HEK293T (cell line): ENCODE data around the gene SF3B2.

Experiments used
- ARNT ChIP-seq: fragments of 450-650 bp; IDR thresholded peaks from 2 replicates; pipeline ENCODE4 v1.6.1; 2017; ENCODE audit warnings: mild to moderate bottlenecking
- BHLHE40 ChIP-seq: fragments of 450-650 bp; IDR thresholded peaks from 2 replicates; pipeline ENCODE4 v1.6.1; 2016; ENCODE audit warnings: mild to moderate bottlenecking, moderate library complexity, borderline replicate concordance
- CTBP1 ChIP-seq: fragments of 450-650 bp; IDR thresholded peaks from 2 replicates; pipeline ENCODE4 v1.6.1; 2016; ENCODE audit warnings: borderline replicate concordance
- ELF4 ChIP-seq: fragments of 450-650 bp; IDR thresholded peaks from 2 replicates; pipeline ENCODE4 v1.6.1; 2017; ENCODE audit warnings: antibody characterized with exemption
- FOXA1 ChIP-seq: fragments of 450-650 bp; IDR thresholded peaks from 2 replicates; pipeline ENCODE4 v1.6.1; 2016; ENCODE audit warnings: mild to moderate bottlenecking
- FOXK2 ChIP-seq: fragments of 450-650 bp; IDR thresholded peaks from 2 replicates; pipeline ENCODE4 v1.6.1; 2016; ENCODE audit warnings: mild to moderate bottlenecking
- FOXM1 ChIP-seq: fragments of 450-650 bp; IDR thresholded peaks from 2 replicates; pipeline ENCODE4 v1.6.1; 2017; ENCODE audit warnings: mild to moderate bottlenecking, borderline replicate concordance
- L3MBTL2 ChIP-seq: fragments of 450-650 bp; conservative IDR thresholded peaks from 2 replicates; pipeline ENCODE4 v1.6.1; 2016; ENCODE audit warnings: mild to moderate bottlenecking
- LEF1 ChIP-seq: fragments of 450-650 bp; IDR thresholded peaks from 2 replicates; pipeline ENCODE4 v1.6.1; 2017; ENCODE audit warnings: mild to moderate bottlenecking, borderline replicate concordance
- NFRKB ChIP-seq: fragments of 450-650 bp; IDR thresholded peaks from 2 replicates; pipeline ENCODE4 v1.6.1; 2016; ENCODE audit warnings: mild to moderate bottlenecking, moderate library complexity
- SP1 ChIP-seq: fragments of 450-650 bp; IDR thresholded peaks from 2 replicates; pipeline ENCODE4 v1.6.1; 2017
- SUZ12 ChIP-seq: fragments of 450-650 bp; IDR thresholded peaks from 2 replicates; pipeline ENCODE4 v1.6.1; 2016; ENCODE audit warnings: mild to moderate bottlenecking
- ZNF384 ChIP-seq: fragments of 450-650 bp; IDR thresholded peaks from 2 replicates; pipeline ENCODE4 v1.6.1; 2016

DNA sequence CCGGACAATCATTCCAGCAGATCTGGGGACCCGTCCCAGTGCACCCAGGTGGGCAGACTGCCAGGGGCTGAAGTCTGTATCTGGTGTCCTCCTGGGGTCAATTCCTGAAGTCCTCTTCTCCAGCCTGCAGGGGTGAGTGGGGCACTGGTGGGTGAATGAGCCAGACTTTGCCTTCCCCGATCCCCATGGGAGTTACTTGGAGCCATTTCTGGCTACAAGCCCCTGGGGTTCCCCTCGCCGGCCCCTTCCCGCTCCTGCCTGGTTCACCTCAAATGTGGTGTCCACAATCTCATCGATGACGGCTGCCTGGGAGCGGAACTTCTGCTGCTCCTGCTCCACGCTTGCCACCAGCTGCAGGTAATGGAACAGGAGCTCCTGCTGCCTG, 35.4 kb upstream of the SF3B2 start:
- TF ChIP-seq NFRKB (no peak), SP1 (no peak), ZNF384 (no peak), BHLHE40 (no peak), LEF1 (no peak), FOXA1 (no peak), FOXM1 (no peak), SUZ12 (no peak), FOXK2 (no peak), CTBP1 (no peak), ARNT (no peak), L3MBTL2 (no peak), ELF4 (no peak)
